Measurements from ENCODE around the gene LCN1. TPM values are rescaled to one million over a fixed set of nuclear protein-coding genes. Genes with fewer than 3 reads are reported as not detected.
A peak's percentile ranks its signal among the peaks of the same experiment; 100 is the strongest.

LCN1 gene
- total RNA-seq = 0.19 TPM
- polyA plus RNA-seq = 1.2 TPM
- long read RNA-seq, donor 1 = 0 reads
- long read RNA-seq, donor 2 = 0 reads
- long read RNA-seq, donor 3 = 0 reads
- long read RNA-seq, donor 4 = 0 reads
- long read RNA-seq, donor 5 = 0 reads
- long read RNA-seq, donor 6 = 0 reads
- long read RNA-seq, donor 7 = 0 reads
- long read RNA-seq, donor 8 = 0 reads
- long read RNA-seq, donor 9 = 0 reads
- long read RNA-seq, donor 10 = 0 reads

GRCh38 chr9:135520916-135521607 lies at the start of gene LCN1:
Gene LCN1, plus strand, starts transcription at chr9:135521440. Its CDS starts 58 bp downstream, at chr9:135521498.
- H3K9me3 ChIP-seq (ENCODE audit: control insufficient read depth in 2 of 2, insufficient read depth in 1 of 2, low read length in 1 of 2) = no peaks in the 10 kb centered on the region
- no peak within 1 kb of the TSS for H3K27ac ChIP-seq (ENCODE audit: low read depth in 1 of 2, low read length in 1 of 2)
- no peak for DNase-seq (ENCODE audit: low read depth in 6 of 9, low spot score in 9 of 9)
- no peaks in the 10 kb centered on the region for H3K36me3 ChIP-seq (ENCODE audit: control insufficient read depth in 2 of 2, insufficient read depth in 2 of 2, low read length in 1 of 2)
- no peak within 1 kb of the TSS for H3K4me3 ChIP-seq (ENCODE audit: low read length in 2 of 2)
- 90% methylated on average over 18 of the region's 18 CpGs for WGBS
- H3K4me1 ChIP-seq (ENCODE audit: control insufficient read depth in 2 of 2, insufficient read depth in 2 of 2, low read length in 2 of 2) = no peaks in the 10 kb centered on the region
- peaks cover 0 to 5% of the 10 kb centered on the region in 2 donors for H3K27me3 ChIP-seq (ENCODE audit: control insufficient read depth in 2 of 2, insufficient read depth in 1 of 2, low read length in 1 of 2)

GRCh38 chr9:135471791-135472640 lies 49.2 kb upstream of the LCN1 start:
- 93% methylated on average over 23 of the region's 23 CpGs for WGBS
- no peaks in the 10 kb centered on the region for H3K36me3 ChIP-seq (ENCODE audit: control insufficient read depth in 2 of 2, insufficient read depth in 2 of 2, low read length in 1 of 2)
- DNase-seq (ENCODE audit: low read depth in 6 of 9, low spot score in 9 of 9) = no peak

GRCh38 chr9:135473972-135474543 lies 47.2 kb upstream of the LCN1 start:
- Histone ChIP-seq H3K9me3 (ENCODE audit: control insufficient read depth in 2 of 2, insufficient read depth in 1 of 2, low read length in 1 of 2) (no peaks in the 10 kb centered on the region), H3K27ac (ENCODE audit: low read depth in 1 of 2, low read length in 1 of 2) (no peak overlapping the region), H3K4me1 (ENCODE audit: control insufficient read depth in 2 of 2, insufficient read depth in 2 of 2, low read length in 2 of 2) (no peaks in the 10 kb centered on the region), H3K4me3 (ENCODE audit: low read length in 2 of 2) (no peak overlapping the region), H3K27me3 (ENCODE audit: control insufficient read depth in 2 of 2, insufficient read depth in 1 of 2, low read length in 1 of 2) (peaks cover 17 to 61% of the 10 kb centered on the region in 2 donors), H3K36me3 (ENCODE audit: control insufficient read depth in 2 of 2, insufficient read depth in 2 of 2, low read length in 1 of 2) (no peaks in the 10 kb centered on the region)
- 89% methylated on average over 12 of the region's 12 CpGs for WGBS
- no peak for DNase-seq (ENCODE audit: low read depth in 6 of 9, low spot score in 9 of 9)

More at GRCh38 chr9:135471791-135472640, 49.2 kb upstream of the LCN1 start:
- no peak overlapping the region for H3K27ac ChIP-seq (ENCODE audit: low read depth in 1 of 2, low read length in 1 of 2)
- H3K9me3 ChIP-seq (ENCODE audit: control insufficient read depth in 2 of 2, insufficient read depth in 1 of 2, low read length in 1 of 2) = no peaks in the 10 kb centered on the region
- H3K27me3 ChIP-seq (ENCODE audit: control insufficient read depth in 2 of 2, insufficient read depth in 1 of 2, low read length in 1 of 2) = peaks cover 3 to 49% of the 10 kb centered on the region in 2 donors
- H3K4me3 ChIP-seq (ENCODE audit: low read length in 2 of 2) = no peak overlapping the region
- no peaks in the 10 kb centered on the region for H3K4me1 ChIP-seq (ENCODE audit: control insufficient read depth in 2 of 2, insufficient read depth in 2 of 2, low read length in 2 of 2)

- Histone ChIP-seq H3K27me3 (ENCODE audit: control insufficient read depth in 2 of 2, insufficient read depth in 1 of 2, low read length in 1 of 2) (peaks cover 26 to 59% of the 10 kb centered on the region in 2 donors), H3K9me3 (ENCODE audit: control insufficient read depth in 2 of 2, insufficient read depth in 1 of 2, low read length in 1 of 2) (no peaks in the 10 kb centered on the region), H3K27ac (ENCODE audit: low read depth in 1 of 2, low read length in 1 of 2) (no peak overlapping the region), H3K4me1 (ENCODE audit: control insufficient read depth in 2 of 2, insufficient read depth in 2 of 2, low read length in 2 of 2) (no peaks in the 10 kb centered on the region), H3K4me3 (ENCODE audit: low read length in 2 of 2) (no peak overlapping the region), H3K36me3 (ENCODE audit: control insufficient read depth in 2 of 2, insufficient read depth in 2 of 2, low read length in 1 of 2) (no peaks in the 10 kb centered on the region)
- WGBS = 19% methylated on average over 12 of the region's 12 CpGs
- no peak for DNase-seq (ENCODE audit: low read depth in 6 of 9, low spot score in 9 of 9)
Observed at GRCh38 chr9:135474915-135475314, 46.3 kb upstream of the LCN1 start.

GRCh38 chr9:135476561-135477355 lies 44.5 kb upstream of the LCN1 start:
- Histone ChIP-seq H3K36me3 (ENCODE audit: control insufficient read depth in 2 of 2, insufficient read depth in 2 of 2, low read length in 1 of 2) (no peaks in the 10 kb centered on the region), H3K9me3 (ENCODE audit: control insufficient read depth in 2 of 2, insufficient read depth in 1 of 2, low read length in 1 of 2) (no peaks in the 10 kb centered on the region), H3K27ac (ENCODE audit: low read depth in 1 of 2, low read length in 1 of 2) (no peak overlapping the region), H3K4me1 (ENCODE audit: control insufficient read depth in 2 of 2, insufficient read depth in 2 of 2, low read length in 2 of 2) (peaks cover 0 to 6% of the 10 kb centered on the region in 2 donors), H3K27me3 (ENCODE audit: control insufficient read depth in 2 of 2, insufficient read depth in 1 of 2, low read length in 1 of 2) (peaks cover 43 to 72% of the 10 kb centered on the region in 2 donors), H3K4me3 (ENCODE audit: low read length in 2 of 2) (no peak overlapping the region)
- 92% methylated on average over 10 of the region's 10 CpGs for WGBS
- no peak for DNase-seq (ENCODE audit: low read depth in 6 of 9, low spot score in 9 of 9)

GRCh38 chr9:135478191-135478590 lies 43.0 kb upstream of the LCN1 start:
- no peak overlapping the region for H3K4me3 ChIP-seq (ENCODE audit: low read length in 2 of 2)
- H3K27me3 ChIP-seq (ENCODE audit: control insufficient read depth in 2 of 2, insufficient read depth in 1 of 2, low read length in 1 of 2) = peaks cover 47 to 77% of the 10 kb centered on the region in 2 donors
- no peak overlapping the region for H3K27ac ChIP-seq (ENCODE audit: low read depth in 1 of 2, low read length in 1 of 2)
- no peaks in the 10 kb centered on the region for H3K36me3 ChIP-seq (ENCODE audit: control insufficient read depth in 2 of 2, insufficient read depth in 2 of 2, low read length in 1 of 2)
- H3K4me1 ChIP-seq (ENCODE audit: control insufficient read depth in 2 of 2, insufficient read depth in 2 of 2, low read length in 2 of 2) = peaks cover 0 to 6% of the 10 kb centered on the region in 2 donors
- 98% methylated on average over 10 of the region's 10 CpGs for WGBS
- H3K9me3 ChIP-seq (ENCODE audit: control insufficient read depth in 2 of 2, insufficient read depth in 1 of 2, low read length in 1 of 2) = no peaks in the 10 kb centered on the region
- no peak for DNase-seq (ENCODE audit: low read depth in 6 of 9, low spot score in 9 of 9)

GRCh38 chr9:135478829-135479468 lies 42.3 kb upstream of the LCN1 start:
- no peaks in the 10 kb centered on the region for H3K9me3 ChIP-seq (ENCODE audit: control insufficient read depth in 2 of 2, insufficient read depth in 1 of 2, low read length in 1 of 2)
- DNase-seq (ENCODE audit: low read depth in 6 of 9, low spot score in 9 of 9) = peak in 1 of 9 donors; percentile 10
- H3K27me3 ChIP-seq (ENCODE audit: control insufficient read depth in 2 of 2, insufficient read depth in 1 of 2, low read length in 1 of 2) = peaks cover 47 to 79% of the 10 kb centered on the region in 2 donors
- no peak overlapping the region for H3K27ac ChIP-seq (ENCODE audit: low read depth in 1 of 2, low read length in 1 of 2)
- peak overlapping the region in 1 of 2 donors; percentile 52 for H3K4me3 ChIP-seq (ENCODE audit: low read length in 2 of 2)
- H3K4me1 ChIP-seq (ENCODE audit: control insufficient read depth in 2 of 2, insufficient read depth in 2 of 2, low read length in 2 of 2) = peaks cover 0 to 6% of the 10 kb centered on the region in 2 donors
- 2% methylated on average over 64 of the region's 64 CpGs for WGBS
- no peaks in the 10 kb centered on the region for H3K36me3 ChIP-seq (ENCODE audit: control insufficient read depth in 2 of 2, insufficient read depth in 2 of 2, low read length in 1 of 2)

- Histone ChIP-seq H3K4me1 (ENCODE audit: control insufficient read depth in 2 of 2, insufficient read depth in 2 of 2, low read length in 2 of 2) (peaks cover 0 to 6% of the 10 kb centered on the region in 2 donors), H3K36me3 (ENCODE audit: control insufficient read depth in 2 of 2, insufficient read depth in 2 of 2, low read length in 1 of 2) (no peaks in the 10 kb centered on the region), H3K4me3 (ENCODE audit: low read length in 2 of 2) (peak within 1 kb of the TSS; percentile 35 to 52), H3K9me3 (ENCODE audit: control insufficient read depth in 2 of 2, insufficient read depth in 1 of 2, low read length in 1 of 2) (no peaks in the 10 kb centered on the region), H3K27me3 (ENCODE audit: control insufficient read depth in 2 of 2, insufficient read depth in 1 of 2, low read length in 1 of 2) (peaks cover 47 to 73% of the 10 kb centered on the region in 2 donors), H3K27ac (ENCODE audit: low read depth in 1 of 2, low read length in 1 of 2) (peak within 1 kb of the TSS in 1 of 2 donors; percentile 25)
- DNase-seq (ENCODE audit: low read depth in 6 of 9, low spot score in 9 of 9) = no peak
- under 1% methylated on average over 96 of the region's 103 CpGs for WGBS
Observed at GRCh38 chr9:135479469-135480052, 41.7 kb upstream of the LCN1 start, which contains the start of gene PPP1R26. Gene PPP1R26, plus strand, starts transcription at chr9:135479782. Its CDS starts 4,729 bp downstream, at chr9:135484511.
